CD4-positive, CD25-positive, alpha-beta regulatory T cell (primary cell): ENCODE measurements around the gene FOXL3. TPM values are rescaled to one million over a fixed set of nuclear protein-coding genes. Genes with fewer than 3 reads are reported as not detected.

Experiments used
- ATAC-seq, 2 donors: fragments of 150-1000 bp; cut with Tn5 transposase; one replicate each; pipeline ENCODE4 v1.10.0; 2021; ENCODE audit warnings: low read depth in 2 of 2, moderate number of reproducible peaks in 2 of 2, moderate library complexity in 1 of 2
- DNase-seq, 3 donors: peaks; one replicate each; pipeline versions ENCODE4 v3.0.0 to v3.0.0-alpha.2; 2012 to 2022; ENCODE audit warnings: mixed read lengths in 1 of 3
- H3K27ac ChIP-seq: one replicate; pipeline ENCODE4 v1.7.0; 2013; ENCODE audit warnings: mild to moderate bottlenecking, low read length; ENCODE audit not compliant: insufficient read depth, poor library complexity, severe bottlenecking
- H3K27me3 ChIP-seq: one replicate; pipeline ENCODE4 v1.7.0; 2013; ENCODE audit warnings: low read length; ENCODE audit not compliant: control insufficient read depth, insufficient read depth
- H3K36me3 ChIP-seq: one replicate; pipeline ENCODE4 v1.7.0; 2013; ENCODE audit warnings: mild to moderate bottlenecking, low read length, moderate library complexity; ENCODE audit not compliant: control insufficient read depth, insufficient read depth
- H3K4me1 ChIP-seq: 2 replicates; pipeline ENCODE4 v1.7.0; 2013; ENCODE audit warnings: mild to moderate bottlenecking, low read length; ENCODE audit not compliant: insufficient read depth, control insufficient read depth, poor library complexity, severe bottlenecking
- H3K4me3 ChIP-seq: one replicate; pipeline ENCODE4 v1.7.0; 2013; ENCODE audit warnings: low read depth, mild to moderate bottlenecking, low read length, moderate library complexity
- H3K9me3 ChIP-seq, 2 experiments: 1 replicate in 1 of 2; 2 replicates in 1 of 2; pipeline ENCODE4 v1.7.0; 2013; ENCODE audit warnings: low read length in 2 of 2, mild to moderate bottlenecking in 1 of 2, moderate library complexity in 1 of 2; ENCODE audit not compliant: control insufficient read depth in 2 of 2
- H3K27ac Mint-ChIP-seq, 3 donors: one replicate each; pipeline ENCODE4 v1.8.0; 2020 to 2022; ENCODE audit warnings: mild to moderate bottlenecking in 3 of 3, mixed read lengths in 3 of 3, moderate library complexity in 2 of 3
- H3K27me3 Mint-ChIP-seq: one replicate; pipeline ENCODE4 v1.8.0; 2022; ENCODE audit warnings: mild to moderate bottlenecking, mixed read lengths
- H3K36me3 Mint-ChIP-seq: one replicate; pipeline ENCODE4 v1.8.0; 2020; ENCODE audit warnings: mixed read lengths
- H3K4me1 Mint-ChIP-seq, 4 donors: one replicate each; pipeline ENCODE4 v1.8.0; 2020 to 2022; ENCODE audit warnings: mixed read lengths in 4 of 4, mild to moderate bottlenecking in 1 of 4
- H3K4me3 Mint-ChIP-seq, 4 donors: one replicate each; pipeline ENCODE4 v1.8.0; 2020 to 2022; ENCODE audit warnings: mild to moderate bottlenecking in 4 of 4, mixed read lengths in 4 of 4, moderate library complexity in 3 of 4
- H3K9me3 Mint-ChIP-seq, 7 donors: one replicate each; pipeline ENCODE4 v1.8.0; 2020 to 2022; ENCODE audit warnings: mixed read lengths in 7 of 7, mild to moderate bottlenecking in 3 of 7, moderate library complexity in 2 of 7
- polyA plus RNA-seq, 4 donors: library from polyadenylated mRNA; unstranded; fragments of 300-500 nt; fragmentation: Illumina TruSeq; gene quantifications; one replicate each; pipeline ENCODE4 v1.2.3, GENCODE V29; 2021
- total RNA-seq: library from RNA; stranded (reverse); gene quantifications from one replicate; pipeline ENCODE4 v1.2.3, GENCODE V29; 2022

Gene FOXL3
- total and polyA plus RNA-seq, 5 donors from 2014 or later, result not detected

GRCh38 chr7:299628-300027, 9.7 kb downstream of the FOXL3 start:
- Mint-ChIP-seq H3K9me3 (peaks cover 0 to 1% (median 0%) of the 10 kb centered on the region in 7 donors), H3K4me1 (peaks cover 0 to 2% (median 0%) of the 10 kb centered on the region in 4 donors)
- no peak overlapping the region for H3K27ac ChIP-seq

GRCh38 chr7:300048-300447, 10.1 kb downstream of the FOXL3 start:
- H3K36me3 Mint-ChIP-seq, result no peaks in the 10 kb centered on the region

More at GRCh38 chr7:299628-300027, 9.7 kb downstream of the FOXL3 start:
- Mint-ChIP-seq H3K27ac (no peak overlapping the region), H3K4me3 (no peak overlapping the region), H3K36me3 (no peaks in the 10 kb centered on the region), H3K27me3 (no peaks in the 10 kb centered on the region)
- Histone ChIP-seq H3K9me3 (no peaks in the 10 kb centered on the region), H3K4me1 (no peaks in the 10 kb centered on the region), H3K4me3 (no peak overlapping the region), H3K36me3 (no peaks in the 10 kb centered on the region), H3K27me3 (no peaks in the 10 kb centered on the region)
- DNase-seq, result no peak
- no peak for ATAC-seq

DNA sequence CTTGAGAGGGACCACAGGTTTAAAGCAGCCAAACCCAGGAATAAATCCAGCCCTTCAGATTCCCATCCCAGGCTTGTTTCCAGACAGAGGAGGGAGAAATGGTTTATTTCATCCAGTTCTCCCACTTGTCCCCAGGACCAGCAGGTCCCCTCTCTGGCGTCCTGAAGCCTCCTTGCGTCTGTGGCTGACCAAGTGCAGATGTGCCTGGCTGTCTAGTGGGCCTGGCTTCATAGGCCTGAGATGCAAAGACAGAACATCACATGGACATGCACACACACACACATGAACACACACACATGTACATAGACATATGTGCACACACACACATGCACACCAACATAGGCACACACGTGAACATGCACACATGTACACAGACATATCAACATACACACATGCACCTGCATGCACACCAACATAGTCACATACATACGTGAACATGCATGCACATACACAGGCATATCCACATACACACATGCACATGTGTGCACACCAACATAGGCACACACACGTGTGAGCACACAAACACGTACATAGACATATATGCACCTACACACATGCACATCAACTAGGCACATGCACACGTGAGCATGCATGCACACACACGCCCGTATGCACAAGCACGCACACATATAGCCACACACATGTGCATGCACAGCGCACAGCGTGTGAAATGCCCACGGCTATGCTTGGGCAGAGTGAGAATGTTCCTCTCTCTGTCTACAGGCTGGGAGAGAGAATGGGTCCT, 10.7 kb downstream of the FOXL3 start:
- DNase-seq (no peak), ATAC-seq (no peak)
- Histone ChIP-seq H3K27me3 (no peaks in the 10 kb centered on the region), H3K36me3 (no peaks in the 10 kb centered on the region), H3K27ac (no peak overlapping the region), H3K4me3 (no peak overlapping the region), H3K4me1 (no peaks in the 10 kb centered on the region), H3K9me3 (no peaks in the 10 kb centered on the region)
- H3K36me3 Mint-ChIP-seq, result no peaks in the 10 kb centered on the region
- no peaks in the 10 kb centered on the region for H3K27me3 Mint-ChIP-seq
- H3K4me1 Mint-ChIP-seq, result peaks cover 0 to 2% (median 0%) of the 10 kb centered on the region in 4 donors
- H3K4me3 Mint-ChIP-seq, result no peak overlapping the region
- peaks cover 0 to 1% (median 0%) of the 10 kb centered on the region in 7 donors for H3K9me3 Mint-ChIP-seq
- no peak overlapping the region for H3K27ac Mint-ChIP-seq

More at GRCh38 chr7:300048-300447, 10.1 kb downstream of the FOXL3 start:
- H3K36me3 ChIP-seq, result no peaks in the 10 kb centered on the region
- Mint-ChIP-seq H3K4me1 (peaks cover 0 to 2% (median 0%) of the 10 kb centered on the region in 4 donors), H3K9me3 (peaks cover 0 to 1% (median 0%) of the 10 kb centered on the region in 7 donors), H3K27me3 (no peaks in the 10 kb centered on the region), H3K4me3 (no peak overlapping the region), H3K27ac (no peak overlapping the region)
- DNase-seq, result no peak
- no peak overlapping the region for H3K4me3 ChIP-seq
- H3K4me1 ChIP-seq, result no peaks in the 10 kb centered on the region
- no peak for ATAC-seq
- H3K27me3 ChIP-seq, result no peaks in the 10 kb centered on the region
- no peaks in the 10 kb centered on the region for H3K9me3 ChIP-seq
- H3K27ac ChIP-seq, result no peak overlapping the region

- Histone ChIP-seq H3K4me1 (no peaks in the 10 kb centered on the region), H3K4me3 (no peak overlapping the region), H3K27ac (no peak overlapping the region), H3K27me3 (no peaks in the 10 kb centered on the region), H3K9me3 (no peaks in the 10 kb centered on the region), H3K36me3 (no peaks in the 10 kb centered on the region)
- H3K9me3 Mint-ChIP-seq, result peaks cover 0 to 1% (median 0%) of the 10 kb centered on the region in 7 donors
- H3K4me3 Mint-ChIP-seq, result no peak overlapping the region
- peaks cover 0 to 2% (median 0%) of the 10 kb centered on the region in 4 donors for H3K4me1 Mint-ChIP-seq
- ATAC-seq (no peak), DNase-seq (no peak)
- H3K27ac Mint-ChIP-seq, result no peak overlapping the region
- no peaks in the 10 kb centered on the region for H3K27me3 Mint-ChIP-seq
- no peaks in the 10 kb centered on the region for H3K36me3 Mint-ChIP-seq
These were observed 11.5 kb downstream of the FOXL3 start for GRCh38 chr7:301291-302053.

- DNase-seq, result no peak
- Histone ChIP-seq H3K4me3 (no peak overlapping the region), H3K27ac (no peak overlapping the region), H3K27me3 (no peaks in the 10 kb centered on the region), H3K36me3 (no peaks in the 10 kb centered on the region), H3K9me3 (no peaks in the 10 kb centered on the region), H3K4me1 (no peaks in the 10 kb centered on the region)
- Mint-ChIP-seq H3K36me3 (no peaks in the 10 kb centered on the region), H3K9me3 (peaks cover 0 to 1% (median 0%) of the 10 kb centered on the region in 7 donors), H3K4me1 (peaks cover 0 to 2% (median 0%) of the 10 kb centered on the region in 4 donors), H3K27me3 (no peaks in the 10 kb centered on the region), H3K27ac (no peak overlapping the region), H3K4me3 (no peak overlapping the region)
- no peak for ATAC-seq
These were observed 12.4 kb downstream of the FOXL3 start for GRCh38 chr7:302054-302992.

- no peaks in the 10 kb centered on the region for H3K4me1 ChIP-seq
- H3K27me3 Mint-ChIP-seq, result peaks cover 8% of the 10 kb centered on the region
- no peak overlapping the region for H3K4me3 Mint-ChIP-seq
These were observed 13.5 kb downstream of the FOXL3 start for GRCh38 chr7:303425-303824.

DNA sequence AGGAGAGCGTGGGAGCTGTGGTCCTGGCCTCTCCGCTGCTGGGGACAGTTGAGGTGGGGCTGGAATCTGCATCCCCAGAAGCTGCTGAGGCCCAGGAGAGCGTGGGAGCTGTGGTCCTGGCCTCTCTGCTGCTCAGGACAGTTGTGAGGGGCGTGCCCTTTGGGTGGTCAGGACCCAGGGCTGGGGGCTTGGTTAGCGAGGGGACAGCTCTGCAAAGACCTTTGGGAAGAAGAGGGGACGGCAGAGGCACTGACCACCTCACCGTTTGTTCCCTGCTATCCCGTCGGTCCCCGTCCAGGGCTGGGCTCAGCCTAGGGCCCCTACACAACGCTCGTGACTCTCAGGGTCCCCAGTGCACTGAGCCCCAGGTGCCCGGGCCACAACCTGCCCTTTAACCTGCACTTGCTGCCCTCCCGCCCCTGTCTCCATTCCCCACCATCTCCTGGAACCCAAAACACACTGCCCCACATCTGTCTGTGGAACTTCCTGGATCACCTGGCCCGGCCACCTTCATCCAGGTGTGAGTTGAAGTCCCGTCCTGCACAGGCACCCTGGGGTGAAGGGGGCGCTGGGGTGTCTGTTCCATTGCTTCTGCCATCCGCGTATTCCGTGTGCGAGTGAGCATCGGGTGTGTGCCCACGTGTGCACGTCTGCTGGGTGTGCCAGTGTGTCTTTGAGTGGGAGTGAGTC, 14.1 kb downstream of the FOXL3 start:
- Histone ChIP-seq H3K4me3 (no peak overlapping the region), H3K9me3 (no peaks in the 10 kb centered on the region), H3K36me3 (no peaks in the 10 kb centered on the region), H3K27me3 (no peaks in the 10 kb centered on the region), H3K4me1 (no peaks in the 10 kb centered on the region), H3K27ac (no peak overlapping the region)
- Mint-ChIP-seq H3K4me3 (no peak overlapping the region), H3K4me1 (peaks cover 0 to 2% (median 0%) of the 10 kb centered on the region in 4 donors), H3K9me3 (peaks cover 0 to 4% (median 1%) of the 10 kb centered on the region in 7 donors), H3K36me3 (no peaks in the 10 kb centered on the region), H3K27ac (no peak overlapping the region), H3K27me3 (peaks cover 9% of the 10 kb centered on the region)
- no peak for ATAC-seq
- no peak for DNase-seq

More at GRCh38 chr7:303425-303824, 13.5 kb downstream of the FOXL3 start:
- no peaks in the 10 kb centered on the region for H3K36me3 Mint-ChIP-seq
- peaks cover 0 to 4% (median 1%) of the 10 kb centered on the region in 7 donors for H3K9me3 Mint-ChIP-seq
- no peak overlapping the region for H3K27ac Mint-ChIP-seq
- no peak for DNase-seq
- no peak for ATAC-seq
- Histone ChIP-seq H3K27ac (no peak overlapping the region), H3K4me3 (no peak overlapping the region), H3K9me3 (no peaks in the 10 kb centered on the region), H3K27me3 (no peaks in the 10 kb centered on the region), H3K36me3 (no peaks in the 10 kb centered on the region)
- peaks cover 0 to 2% (median 0%) of the 10 kb centered on the region in 4 donors for H3K4me1 Mint-ChIP-seq
